AG10803 (cell line): ENCODE data around the gene HS3ST2.

Experiments used
- DNase-seq: peaks from one replicate; pipeline ENCODE4 v3.0.0; 2010; ENCODE audit warnings: low read depth
- H3K4me3 ChIP-seq: 2 replicates; pipeline ENCODE4 v1.5.1; 2011; ENCODE audit warnings: mild to moderate bottlenecking, low read length, control low read depth
- TF ChIP-seq, protein P1 (sequence below): conservative IDR thresholded peaks from 2 replicates; pipeline ENCODE4 v1.5.1; 2011; ENCODE audit warnings: mild to moderate bottlenecking, low read length, control low read depth, inconsistent platforms

HS3ST2 gene

DNA sequence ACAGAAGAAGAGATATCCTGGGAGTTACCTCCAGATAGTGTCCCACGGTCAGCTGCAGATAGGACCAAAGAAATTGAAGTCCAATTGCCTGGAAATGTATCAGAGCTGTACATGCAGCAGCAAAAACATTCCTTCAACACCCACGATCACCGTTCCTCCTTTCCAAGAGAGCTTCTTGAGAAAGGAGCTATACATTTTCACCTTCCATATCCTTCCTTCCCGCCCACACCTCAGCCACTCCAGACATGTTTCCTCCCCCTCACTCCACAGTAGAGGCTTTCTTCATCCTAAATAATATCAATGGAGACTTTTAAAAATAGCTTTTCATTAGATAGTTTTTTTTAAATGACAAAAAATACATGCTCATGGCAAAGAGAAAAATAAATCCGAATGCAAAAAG lies 87.6 kb downstream of the HS3ST2 start:
- H3K4me3 ChIP-seq: no peak overlapping the region
- TF ChIP-seq, protein P1, sequence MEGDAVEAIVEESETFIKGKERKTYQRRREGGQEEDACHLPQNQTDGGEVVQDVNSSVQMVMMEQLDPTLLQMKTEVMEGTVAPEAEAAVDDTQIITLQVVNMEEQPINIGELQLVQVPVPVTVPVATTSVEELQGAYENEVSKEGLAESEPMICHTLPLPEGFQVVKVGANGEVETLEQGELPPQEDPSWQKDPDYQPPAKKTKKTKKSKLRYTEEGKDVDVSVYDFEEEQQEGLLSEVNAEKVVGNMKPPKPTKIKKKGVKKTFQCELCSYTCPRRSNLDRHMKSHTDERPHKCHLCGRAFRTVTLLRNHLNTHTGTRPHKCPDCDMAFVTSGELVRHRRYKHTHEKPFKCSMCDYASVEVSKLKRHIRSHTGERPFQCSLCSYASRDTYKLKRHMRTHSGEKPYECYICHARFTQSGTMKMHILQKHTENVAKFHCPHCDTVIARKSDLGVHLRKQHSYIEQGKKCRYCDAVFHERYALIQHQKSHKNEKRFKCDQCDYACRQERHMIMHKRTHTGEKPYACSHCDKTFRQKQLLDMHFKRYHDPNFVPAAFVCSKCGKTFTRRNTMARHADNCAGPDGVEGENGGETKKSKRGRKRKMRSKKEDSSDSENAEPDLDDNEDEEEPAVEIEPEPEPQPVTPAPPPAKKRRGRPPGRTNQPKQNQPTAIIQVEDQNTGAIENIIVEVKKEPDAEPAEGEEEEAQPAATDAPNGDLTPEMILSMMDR: no peak
- no peak for DNase-seq

DNA sequence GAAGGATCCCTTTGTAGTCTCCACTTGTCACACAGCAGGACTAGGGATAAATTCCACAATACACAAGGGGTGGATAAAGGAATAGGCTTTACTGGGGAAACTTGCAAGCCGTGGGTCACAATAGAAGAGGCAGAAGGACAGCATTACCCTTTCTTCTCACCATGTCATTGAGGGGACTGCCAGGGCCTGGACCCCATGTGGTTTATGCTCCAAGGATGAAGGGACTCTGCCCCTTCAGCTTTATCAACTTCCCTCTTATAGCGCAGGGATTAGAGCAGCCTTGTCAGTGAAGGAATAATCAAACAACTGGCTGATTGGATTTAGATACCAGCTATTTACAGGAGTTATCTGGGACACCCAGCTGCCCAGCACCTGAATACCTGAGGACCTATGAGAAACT lies 89.8 kb downstream of the HS3ST2 start:
- DNase-seq: no peak

DNA sequence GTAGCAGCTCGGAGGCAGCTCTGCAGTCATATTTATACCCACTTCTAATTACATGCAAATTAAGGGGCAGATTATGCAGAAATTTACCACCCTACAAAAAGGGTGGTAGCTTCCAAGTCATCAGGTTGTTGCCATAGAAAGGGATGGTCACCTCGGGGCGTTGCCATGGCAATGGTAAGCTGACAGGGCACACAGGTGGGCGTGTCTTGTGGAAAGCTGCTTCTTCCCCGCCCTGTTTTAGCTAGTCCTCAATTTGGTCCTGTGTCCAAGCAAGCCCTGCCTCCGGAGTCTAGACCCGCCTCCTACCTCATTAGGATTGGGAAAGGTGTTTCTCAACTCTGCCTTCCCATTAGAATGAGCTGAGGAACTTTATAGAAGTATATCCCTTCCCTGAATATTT lies 98.7 kb downstream of the HS3ST2 start:
- TF ChIP-seq, protein P1: no peak
- H3K4me3 ChIP-seq: no peak overlapping the region
- no peak for DNase-seq

More for the DNA sequence above, 89.8 kb downstream of the HS3ST2 start:
- TF ChIP-seq, protein P1: no peak
- H3K4me3 ChIP-seq: no peak overlapping the region

DNA sequence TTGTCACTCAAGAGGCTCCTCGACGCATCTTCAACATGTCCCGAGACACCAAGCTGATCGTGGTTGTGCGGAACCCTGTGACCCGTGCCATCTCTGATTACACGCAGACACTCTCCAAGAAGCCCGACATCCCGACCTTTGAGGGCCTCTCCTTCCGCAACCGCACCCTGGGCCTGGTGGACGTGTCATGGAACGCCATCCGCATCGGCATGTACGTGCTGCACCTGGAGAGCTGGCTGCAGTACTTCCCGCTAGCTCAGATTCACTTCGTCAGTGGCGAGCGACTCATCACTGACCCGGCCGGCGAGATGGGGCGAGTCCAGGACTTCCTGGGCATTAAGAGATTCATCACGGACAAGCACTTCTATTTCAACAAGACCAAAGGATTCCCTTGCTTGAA lies 101.0 kb downstream of the HS3ST2 start:
- no peak for DNase-seq
- no peak overlapping the region for H3K4me3 ChIP-seq
- TF ChIP-seq, protein P1: no peak

DNA sequence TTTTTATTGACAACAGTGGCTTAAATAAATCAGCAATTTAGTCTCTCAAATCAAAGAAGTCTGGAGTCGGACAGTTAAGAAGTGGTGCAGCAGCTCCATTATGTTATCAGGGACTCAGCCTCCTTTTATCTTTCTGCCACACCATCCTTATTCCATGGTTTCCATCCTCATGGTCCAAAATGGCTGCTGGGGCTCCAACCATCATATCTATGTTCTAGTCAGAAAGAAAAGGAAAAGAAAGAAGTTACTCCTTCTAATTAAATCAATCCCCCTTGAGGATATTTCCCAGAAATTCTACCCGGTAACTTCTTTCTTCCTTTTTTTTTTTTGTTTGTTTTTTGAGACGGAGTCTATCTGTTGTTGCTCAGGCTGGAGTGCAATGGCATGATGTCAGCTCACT lies 109.5 kb downstream of the HS3ST2 start:
- TF ChIP-seq, protein P1: no peak
- no peak for DNase-seq

DNA sequence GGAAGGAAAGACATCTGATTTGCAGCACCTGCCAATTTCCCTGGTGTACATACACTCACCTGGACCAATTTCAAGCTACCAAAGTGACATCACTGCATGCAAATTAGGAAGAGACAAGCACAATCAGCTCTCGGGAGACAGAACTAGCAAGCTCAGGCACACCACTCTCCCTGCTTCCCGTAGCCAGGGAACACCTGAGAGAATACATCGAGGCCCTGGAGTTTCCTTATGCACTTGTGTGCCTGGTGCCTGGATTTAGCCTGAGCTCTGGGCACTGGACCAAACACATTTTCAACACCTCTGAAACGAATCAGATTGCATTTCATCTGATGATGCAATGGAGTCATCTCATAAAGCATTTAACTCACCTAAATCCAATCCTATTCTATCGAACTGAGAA lies 110.5 kb downstream of the HS3ST2 start:
- no peak for DNase-seq
- TF ChIP-seq, protein P1: no peak

More for the DNA sequence above, 109.5 kb downstream of the HS3ST2 start:
- H3K4me3 ChIP-seq: no peak overlapping the region

DNA sequence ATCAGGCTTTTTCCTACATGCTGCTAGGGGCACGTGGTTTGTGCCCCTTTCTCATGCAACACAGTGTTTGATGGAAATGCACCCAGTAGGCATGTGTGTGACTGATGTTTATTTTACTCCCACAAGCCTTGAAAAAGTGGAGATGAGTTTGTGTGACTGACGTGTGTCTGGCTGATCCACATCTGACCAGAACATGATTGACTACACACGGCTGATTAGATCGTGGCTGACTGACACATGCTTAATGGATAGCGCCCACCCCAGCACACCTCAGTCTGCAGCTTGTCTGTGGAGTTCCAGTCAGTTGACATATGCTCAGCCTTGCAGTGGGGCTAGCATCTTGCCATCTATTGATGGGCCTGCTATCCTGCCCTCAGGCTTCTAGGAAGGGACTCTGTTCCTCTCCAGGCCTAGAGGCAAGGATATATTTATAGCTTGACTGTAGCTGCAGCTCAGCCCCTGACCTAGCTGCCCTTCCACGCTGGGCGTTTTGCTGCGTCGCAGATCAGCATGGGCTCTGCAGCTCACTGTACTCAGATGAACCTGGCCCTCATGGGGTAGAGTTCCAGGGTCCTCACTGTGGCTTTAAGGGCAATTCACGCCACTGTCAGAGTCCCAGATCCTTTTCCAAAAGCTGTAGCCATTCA lies 112.3 kb downstream of the HS3ST2 start:
- DNase-seq: no peak
- no peak overlapping the region for H3K4me3 ChIP-seq
- TF ChIP-seq, protein P1: no peak

More for the DNA sequence above, 110.5 kb downstream of the HS3ST2 start:
- no peak overlapping the region for H3K4me3 ChIP-seq
